Mesenchymal stem cell (in vitro differentiated cells and primary cell): ENCODE measurements around the gene PAX6.
A peak's percentile ranks its signal among the peaks of the same experiment; 100 is the strongest.

ENCODE experiments used
- DNase-seq: peaks from one replicate; pipeline ENCODE4 v3.0.0-alpha.2; 2013
- H2AFZ ChIP-seq: one replicate; pipeline ENCODE4 v1.6.1; 2013; ENCODE audit warnings: low read depth, mild to moderate bottlenecking, control low read depth, inconsistent platforms, low read length, moderate library complexity
- H2AK5ac ChIP-seq: 2 replicates; pipeline ENCODE4 v1.6.1; 2013; ENCODE audit warnings: low read length, moderate library complexity, mild to moderate bottlenecking, inconsistent platforms; ENCODE audit not compliant: severe bottlenecking
- H2BK120ac ChIP-seq: one replicate; pipeline ENCODE4 v1.6.1; 2013; ENCODE audit warnings: low read depth, mild to moderate bottlenecking, inconsistent platforms, low read length, moderate library complexity
- H2BK12ac ChIP-seq, 2 experiments: one replicate each; pipeline ENCODE4 v1.6.1; 2013; ENCODE audit warnings: inconsistent platforms in 2 of 2, low read length in 2 of 2, mild to moderate bottlenecking in 2 of 2, moderate library complexity in 2 of 2, control low read depth in 1 of 2
- H2BK15ac ChIP-seq: one replicate; pipeline ENCODE4 v1.6.1; 2013; ENCODE audit warnings: mild to moderate bottlenecking, low read depth, inconsistent platforms; ENCODE audit not compliant: poor library complexity, severe bottlenecking
- H2BK5ac ChIP-seq: 2 replicates; pipeline ENCODE4 v1.6.1; 2013; ENCODE audit warnings: low read depth, mild to moderate bottlenecking, low read length, control low read depth, inconsistent platforms; ENCODE audit not compliant: poor library complexity, severe bottlenecking
- H3K14ac ChIP-seq, 2 experiments: one replicate each; pipeline ENCODE4 v1.6.1; 2013; ENCODE audit warnings: inconsistent platforms in 2 of 2, low read length in 2 of 2, control low read depth in 1 of 2, mild to moderate bottlenecking in 1 of 2, moderate library complexity in 1 of 2
- H3K18ac ChIP-seq, 2 experiments: one replicate each; pipeline ENCODE4 v1.6.1; 2013; ENCODE audit warnings: inconsistent platforms in 2 of 2, low read length in 2 of 2, control low read depth in 1 of 2, low read depth in 1 of 2, mild to moderate bottlenecking in 1 of 2
- H3K23ac ChIP-seq, 2 experiments: one replicate each; pipeline ENCODE4 v1.6.1; 2013; ENCODE audit warnings: inconsistent platforms in 2 of 2, low read length in 2 of 2, mild to moderate bottlenecking in 2 of 2, moderate library complexity in 2 of 2, control low read depth in 1 of 2
- H3K27ac ChIP-seq: 2 replicates; pipeline ENCODE4 v1.5.1; 2013; ENCODE audit warnings: mild to moderate bottlenecking, moderate library complexity, low read length, control low read depth, inconsistent platforms; ENCODE audit not compliant: poor library complexity, severe bottlenecking
- H3K27me3 ChIP-seq, 2 experiments: 2 replicates each; pipeline versions ENCODE4 v1.6.1 to v1.7.0; 2013; ENCODE audit warnings: low read length in 2 of 2, mild to moderate bottlenecking in 2 of 2, moderate library complexity in 2 of 2, control low read depth in 1 of 2, inconsistent platforms in 1 of 2; ENCODE audit not compliant: control insufficient read depth in 1 of 2, insufficient read depth in 1 of 2
- H3K36me3 ChIP-seq, 2 experiments: 2 replicates each; pipeline versions ENCODE4 v1.6.1 to v1.7.0; 2013; ENCODE audit warnings: low read length in 2 of 2, control low read depth in 1 of 2, inconsistent platforms in 1 of 2, low read depth in 1 of 2, mild to moderate bottlenecking in 1 of 2; ENCODE audit not compliant: insufficient read depth in 2 of 2, control insufficient read depth in 1 of 2
- H3K4ac ChIP-seq, 2 experiments: one replicate each; pipeline ENCODE4 v1.6.1; 2013; ENCODE audit warnings: inconsistent platforms in 2 of 2, low read length in 2 of 2, mild to moderate bottlenecking in 2 of 2, moderate library complexity in 2 of 2, control low read depth in 1 of 2, low read depth in 1 of 2
- H3K4me1 ChIP-seq: 2 replicates; pipeline ENCODE4 v1.6.1; 2013; ENCODE audit warnings: low read depth, low read length, control low read depth; ENCODE audit not compliant: control insufficient read depth, insufficient read depth
- H3K4me2 ChIP-seq: 2 replicates; pipeline ENCODE4 v1.6.1; 2013; ENCODE audit warnings: low read length, mild to moderate bottlenecking, inconsistent platforms; ENCODE audit not compliant: poor library complexity, severe bottlenecking
- H3K4me3 ChIP-seq, 2 experiments: 2 replicates each; pipeline versions ENCODE4 v1.5.1 to v1.7.0; 2013; ENCODE audit warnings: low read length in 2 of 2, mild to moderate bottlenecking in 2 of 2, control low read depth in 1 of 2, low read depth in 1 of 2; ENCODE audit not compliant: insufficient read depth in 1 of 2
- H3K79me1 ChIP-seq: replicated peaks from 2 replicates; pipeline ENCODE4 v1.6.1; 2013; ENCODE audit warnings: mild to moderate bottlenecking, control low read depth, low read length, inconsistent platforms; ENCODE audit not compliant: poor library complexity, severe bottlenecking
- H3K9ac ChIP-seq: 2 replicates; pipeline ENCODE4 v1.7.0; 2013; ENCODE audit warnings: mild to moderate bottlenecking, low read length, moderate library complexity
- H3K9me3 ChIP-seq: 2 replicates; pipeline ENCODE4 v1.7.0; 2013; ENCODE audit warnings: mild to moderate bottlenecking, low read length; ENCODE audit not compliant: control insufficient read depth
- H4K8ac ChIP-seq: one replicate; pipeline ENCODE4 v1.6.1; 2013; ENCODE audit warnings: inconsistent platforms, mild to moderate bottlenecking, low read length, moderate library complexity
- H4K91ac ChIP-seq: one replicate; pipeline ENCODE4 v1.6.1; 2013; ENCODE audit warnings: mild to moderate bottlenecking, low read length, inconsistent platforms
- WGBS: methylation state at CpG from one replicate; pipeline ENCODE4 v1.1.7; 2013; ENCODE audit warnings: mixed read lengths; 5-methylcytosine and 5-hydroxymethylcytosine counted together

Gene PAX6

GRCh38 chr11:31780480-31780971, 30.6 kb downstream of the PAX6 start:
- Histone ChIP-seq H2AK5ac (no peak overlapping the region), H3K36me3 (no peaks in the 10 kb centered on the region), H4K91ac (no peak overlapping the region), H3K14ac (no peak overlapping the region), H2BK15ac (no peak overlapping the region), H3K79me1 (no peaks in the 10 kb centered on the region), H3K18ac (no peak overlapping the region), H3K9ac (no peak overlapping the region), H2BK12ac (no peak overlapping the region), H3K9me3 (peaks cover 9% of the 10 kb centered on the region), H4K8ac (no peak overlapping the region), H3K4me3 (no peak overlapping the region), H3K27me3 (no peaks in the 10 kb centered on the region), H2BK120ac (no peak overlapping the region), H3K4me1 (peaks cover 2% of the 10 kb centered on the region), H3K23ac (no peak overlapping the region), H3K4me2 (no peak overlapping the region), H2BK5ac (no peak overlapping the region), H3K27ac (no peak overlapping the region), H3K4ac (no peak overlapping the region), H2AFZ (no peak overlapping the region)
- no peak for DNase-seq
- 95% methylated on average over 5 of the region's 5 CpGs for WGBS

- H3K79me1 ChIP-seq = no peaks in the 10 kb centered on the region
Measured at GRCh38 chr11:31780078-31780477, 31.0 kb downstream of the PAX6 start.

GRCh38 chr11:31779374-31779791, 31.7 kb downstream of the PAX6 start:
- Histone ChIP-seq H3K4me2 (no peak overlapping the region), H3K36me3 (no peaks in the 10 kb centered on the region), H2AK5ac (no peak overlapping the region), H3K27me3 (no peaks in the 10 kb centered on the region), H2AFZ (no peak overlapping the region), H3K14ac (no peak overlapping the region), H3K9ac (no peak overlapping the region), H3K4ac (no peak overlapping the region), H3K79me1 (no peaks in the 10 kb centered on the region), H3K23ac (no peak overlapping the region), H3K4me1 (peaks cover 2% of the 10 kb centered on the region), H2BK12ac (no peak overlapping the region), H3K18ac (no peak overlapping the region), H2BK5ac (no peak overlapping the region), H3K27ac (no peak overlapping the region), H3K9me3 (peaks cover 9% of the 10 kb centered on the region), H2BK120ac (no peak overlapping the region), H2BK15ac (no peak overlapping the region), H4K91ac (no peak overlapping the region), H4K8ac (no peak overlapping the region), H3K4me3 (no peak overlapping the region)
- WGBS = 53% methylated on average over 6 of the region's 6 CpGs
- peak; percentile 37 for DNase-seq

More at GRCh38 chr11:31780078-31780477, 31.0 kb downstream of the PAX6 start:
- Histone ChIP-seq H3K9ac (no peak overlapping the region), H3K27me3 (no peaks in the 10 kb centered on the region), H3K27ac (no peak overlapping the region), H3K4me3 (no peak overlapping the region), H3K4ac (no peak overlapping the region), H2BK15ac (no peak overlapping the region), H3K4me1 (peaks cover 2% of the 10 kb centered on the region), H3K23ac (no peak overlapping the region), H2AFZ (no peak overlapping the region), H2BK12ac (no peak overlapping the region), H3K9me3 (peaks cover 9% of the 10 kb centered on the region), H3K18ac (no peak overlapping the region), H3K36me3 (no peaks in the 10 kb centered on the region), H2AK5ac (no peak overlapping the region), H2BK5ac (no peak overlapping the region), H3K14ac (no peak overlapping the region), H3K4me2 (no peak overlapping the region), H4K91ac (no peak overlapping the region), H4K8ac (no peak overlapping the region), H2BK120ac (no peak overlapping the region)
- 93% methylated on average over 4 of the region's 4 CpGs for WGBS
- DNase-seq = no peak

- Histone ChIP-seq H4K91ac (no peak overlapping the region), H3K4ac (no peak overlapping the region), H3K27ac (no peak overlapping the region), H3K36me3 (no peaks in the 10 kb centered on the region), H2AFZ (no peak overlapping the region), H3K27me3 (no peaks in the 10 kb centered on the region), H3K79me1 (no peaks in the 10 kb centered on the region), H2BK5ac (no peak overlapping the region), H3K23ac (no peak overlapping the region), H4K8ac (no peak overlapping the region), H3K18ac (no peak overlapping the region), H3K9me3 (peaks cover 4% of the 10 kb centered on the region), H3K4me1 (no peaks in the 10 kb centered on the region), H2BK12ac (no peak overlapping the region), H3K14ac (no peak overlapping the region), H2AK5ac (no peak overlapping the region), H2BK15ac (no peak overlapping the region), H3K4me2 (no peak overlapping the region), H3K9ac (no peak overlapping the region), H3K4me3 (no peak overlapping the region), H2BK120ac (no peak overlapping the region)
- 94% methylated on average over 2 of the region's 2 CpGs for WGBS
- DNase-seq = no peak
Measured at GRCh38 chr11:31772412-31772811, 38.7 kb downstream of the PAX6 start.
